ENCODE measurements around the gene CEACAM16. TPM values are rescaled to one million over a fixed set of nuclear protein-coding genes. Genes with fewer than 3 reads are reported as not detected.
"Not testable (repeated sequence)": the region's sequence is repeated elsewhere in the genome, so short reads cannot be mapped to it uniquely, and the experiment has no call there.

Gene CEACAM16
- total RNA-seq, 6 experiments from 2014 or later, result not detected

DNA sequence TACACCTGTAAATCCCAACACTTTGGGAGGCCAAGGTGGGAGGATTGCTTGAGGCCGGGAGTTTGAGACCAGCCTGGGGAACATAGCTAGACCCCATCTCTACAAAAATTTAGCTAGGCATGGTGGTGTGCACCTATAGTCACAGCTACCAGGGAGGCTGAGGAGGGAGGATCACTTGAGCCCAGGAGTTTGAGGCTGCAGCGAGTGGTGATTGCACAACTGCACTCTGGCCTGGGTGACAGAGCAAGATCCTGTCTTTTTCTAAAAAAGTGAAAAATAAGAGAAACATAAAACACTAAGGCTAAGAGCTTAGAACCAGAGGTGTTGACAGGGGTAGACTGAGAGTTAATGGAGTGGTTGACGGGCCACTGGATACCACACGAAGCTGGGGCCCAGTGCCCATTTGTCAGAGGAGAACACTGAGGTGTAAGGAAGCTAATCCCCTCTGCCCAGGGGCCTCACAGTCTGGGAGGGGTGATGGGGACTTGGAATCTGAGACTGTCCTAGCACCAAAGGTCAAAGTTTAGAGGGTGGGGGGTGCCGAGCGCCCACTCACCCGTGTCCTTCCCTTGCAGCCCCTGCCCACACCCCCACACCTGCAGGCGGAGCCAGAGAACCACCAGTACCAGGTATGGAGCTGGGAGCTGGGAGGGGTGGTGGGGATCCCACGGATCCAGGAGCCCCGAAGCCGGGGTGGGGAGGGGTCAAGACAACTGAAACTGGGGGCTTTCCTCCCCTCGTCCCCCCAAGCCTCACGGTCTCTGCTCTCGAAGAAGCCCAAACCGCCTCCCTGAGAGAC is 16.8 kb upstream of the CEACAM16 start:
- H3K27me3 ChIP-seq, result no peaks in the 10 kb centered on the region
- H3K27ac ChIP-seq, result no peak overlapping the region
- DNase-seq (no peak), ATAC-seq (no peak)
- TF ChIP-seq, protein P1, sequence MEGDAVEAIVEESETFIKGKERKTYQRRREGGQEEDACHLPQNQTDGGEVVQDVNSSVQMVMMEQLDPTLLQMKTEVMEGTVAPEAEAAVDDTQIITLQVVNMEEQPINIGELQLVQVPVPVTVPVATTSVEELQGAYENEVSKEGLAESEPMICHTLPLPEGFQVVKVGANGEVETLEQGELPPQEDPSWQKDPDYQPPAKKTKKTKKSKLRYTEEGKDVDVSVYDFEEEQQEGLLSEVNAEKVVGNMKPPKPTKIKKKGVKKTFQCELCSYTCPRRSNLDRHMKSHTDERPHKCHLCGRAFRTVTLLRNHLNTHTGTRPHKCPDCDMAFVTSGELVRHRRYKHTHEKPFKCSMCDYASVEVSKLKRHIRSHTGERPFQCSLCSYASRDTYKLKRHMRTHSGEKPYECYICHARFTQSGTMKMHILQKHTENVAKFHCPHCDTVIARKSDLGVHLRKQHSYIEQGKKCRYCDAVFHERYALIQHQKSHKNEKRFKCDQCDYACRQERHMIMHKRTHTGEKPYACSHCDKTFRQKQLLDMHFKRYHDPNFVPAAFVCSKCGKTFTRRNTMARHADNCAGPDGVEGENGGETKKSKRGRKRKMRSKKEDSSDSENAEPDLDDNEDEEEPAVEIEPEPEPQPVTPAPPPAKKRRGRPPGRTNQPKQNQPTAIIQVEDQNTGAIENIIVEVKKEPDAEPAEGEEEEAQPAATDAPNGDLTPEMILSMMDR (IDR thresholded peaks at IDR 0.05), result no peak
- no peak for TF ChIP-seq POLR2A (IDR thresholded peaks at IDR 0.05)
- H3K4me1 ChIP-seq, result no peaks in the 10 kb centered on the region
- intact Hi-C loops (cut with DNase I), result loop anchor here in 1 of 2 donors (10.0 kb wide), 1 partner anchor 73 kb away; no protein-coding TSS in a partner anchor
- H3K4me3 ChIP-seq, result no peak overlapping the region
- WGBS (ENCODE audit: insufficient coverage, low coverage, low lambda C conversion rate, missing lambda C conversion rate), result 79% methylated on average over 4 of the region's 15 CpGs
- no peaks in the 10 kb centered on the region for H3K9me3 ChIP-seq
- no peaks in the 10 kb centered on the region for H3K36me3 ChIP-seq

DNA sequence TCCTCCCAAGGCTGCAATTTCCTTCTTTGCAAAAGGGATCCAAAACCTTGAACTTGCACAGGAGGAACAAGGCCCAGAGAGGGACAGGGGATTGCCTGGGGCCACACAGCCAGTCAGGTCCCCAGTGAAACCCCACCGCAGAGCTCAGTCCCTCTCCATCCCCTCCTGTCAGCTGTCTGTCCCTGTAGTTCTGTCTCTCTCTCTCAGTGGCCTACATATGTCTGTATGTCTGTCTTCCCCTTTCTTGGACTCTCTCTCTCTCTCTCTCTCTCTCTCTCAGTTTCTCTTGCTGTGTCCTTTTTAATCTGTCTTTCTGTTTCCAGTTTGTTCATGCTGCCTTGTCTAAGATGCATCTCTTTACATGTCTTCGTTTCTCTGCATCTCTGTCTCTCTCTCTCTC is 16.1 kb upstream of the CEACAM16 start:
- intact Hi-C loops (cut with DNase I), result loop anchor here in 1 of 2 donors (10.0 kb wide), 1 partner anchor 72 kb away; no protein-coding TSS in a partner anchor
- Histone ChIP-seq H3K4me1 (peaks cover 0 to 2% (median 0%) of the 10 kb centered on the region in 4 donors), H3K36me3 (no peaks in the 10 kb centered on the region), H3K9me3 (no peaks in the 10 kb centered on the region), H3K27ac (no peak overlapping the region), H3K27me3 (no peaks in the 10 kb centered on the region), H3K4me3 (no peak overlapping the region)
- DNase-seq, result no peak
- 89% methylated on average over 1 of the region's 2 CpGs for WGBS (ENCODE audit: insufficient coverage, low coverage, low lambda C conversion rate, missing lambda C conversion rate)
- ATAC-seq, result no peak
- TF ChIP-seq, protein P1 (IDR thresholded peaks at IDR 0.05), result no peak
- TF ChIP-seq POLR2A (IDR thresholded peaks at IDR 0.05), result no peak

DNA sequence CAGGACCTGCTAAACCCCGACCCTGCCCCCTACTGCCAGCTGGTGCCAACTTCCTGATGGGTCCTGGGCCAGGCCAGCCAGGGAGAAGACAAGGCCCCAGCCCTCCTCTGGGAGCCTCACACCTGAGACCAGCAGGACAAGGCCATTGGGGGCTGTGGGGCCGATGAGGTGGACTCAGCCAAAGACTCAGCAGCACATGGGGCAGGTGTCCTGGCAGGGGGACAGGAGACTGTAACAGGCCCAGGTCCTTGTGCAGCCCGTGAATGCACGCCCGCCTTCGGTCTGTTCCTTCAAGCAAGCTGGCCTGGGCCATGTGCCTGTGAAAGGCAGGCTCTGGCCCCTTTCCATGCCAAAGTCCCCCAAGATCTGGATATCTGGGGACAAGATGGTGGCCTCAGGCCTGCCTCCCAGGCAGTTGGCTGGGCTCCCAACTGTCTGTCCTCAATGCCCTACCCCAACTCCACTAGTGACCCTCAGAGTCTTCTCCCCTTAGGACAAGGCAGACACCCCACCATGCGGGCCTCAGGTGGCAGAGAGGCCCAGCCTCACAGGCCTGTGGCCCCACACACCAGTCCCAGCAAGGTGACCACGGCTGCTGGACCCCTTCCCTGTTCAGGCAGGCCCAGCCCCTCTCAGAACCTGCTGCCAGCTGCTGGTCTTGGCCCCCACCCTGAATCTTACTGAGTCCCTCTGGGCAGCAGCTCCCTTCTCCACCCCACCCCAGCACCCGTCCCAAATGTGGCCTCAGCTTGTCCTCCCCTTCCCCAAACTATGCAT is 15.3 kb upstream of the CEACAM16 start:
- no peaks in the 10 kb centered on the region for H3K9me3 ChIP-seq
- H3K27me3 ChIP-seq, result no peaks in the 10 kb centered on the region
- TF ChIP-seq, protein P1 (IDR thresholded peaks at IDR 0.05), result no peak
- no peak for TF ChIP-seq POLR2A (IDR thresholded peaks at IDR 0.05)
- no peak overlapping the region for H3K27ac ChIP-seq
- H3K36me3 ChIP-seq, result no peaks in the 10 kb centered on the region
- intact Hi-C loops (cut with DNase I), result loop anchor here in 1 of 2 donors (10.0 kb wide), 1 partner anchor 71 kb away; no protein-coding TSS in a partner anchor
- ATAC-seq, result peak in 1 of 4 donors; percentile 4
- no peak overlapping the region for H3K4me3 ChIP-seq
- 78% methylated on average over 3 of the region's 9 CpGs for WGBS (ENCODE audit: insufficient coverage, low coverage, low lambda C conversion rate, missing lambda C conversion rate)
- no peak for DNase-seq
- peaks cover 0 to 3% (median 0%) of the 10 kb centered on the region in 4 donors for H3K4me1 ChIP-seq

DNA sequence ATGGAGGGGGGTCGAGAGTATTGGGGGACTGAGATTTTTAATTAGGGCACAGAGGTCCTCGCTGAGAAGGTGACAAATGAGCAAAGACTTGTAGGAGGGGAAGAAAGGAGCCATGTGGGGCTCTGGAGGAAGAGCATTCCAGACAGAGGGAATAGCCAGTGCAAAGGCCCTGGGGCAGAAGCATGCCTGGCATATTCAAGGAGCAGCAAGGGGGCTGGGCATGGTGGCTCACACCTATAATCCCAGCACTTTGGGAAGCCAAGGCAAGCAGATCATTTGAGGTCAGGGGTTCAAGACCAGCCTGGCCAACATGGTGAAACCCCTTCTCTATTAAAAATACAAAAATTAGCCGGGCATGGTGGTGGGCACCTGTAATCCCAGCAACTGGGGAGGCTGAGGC is 14.6 kb upstream of the CEACAM16 start:
- not testable (repeated sequence) for ATAC-seq, DNase-seq, H3K36me3 ChIP-seq, H3K9me3 ChIP-seq, H3K27me3 ChIP-seq, H3K4me3 ChIP-seq, H3K4me1 ChIP-seq, H3K27ac ChIP-seq
- intact Hi-C loops (cut with DNase I), result loop anchor here in 1 of 2 donors (10.0 kb wide), 1 partner anchor 70 kb away; no protein-coding TSS in a partner anchor
- 83% methylated on average over 3 of the region's 3 CpGs for WGBS (ENCODE audit: insufficient coverage, low coverage, low lambda C conversion rate, missing lambda C conversion rate)
